IMR-90 (cell line): ENCODE results near the gene NFKBIZ. TPM values are rescaled to one million over a fixed set of nuclear protein-coding genes. Genes with fewer than 3 reads are reported as not detected.

ENCODE experiments used
- ATAC-seq: fragments of 200-7000 bp; cut with Tn5 transposase; 2 replicates; pipeline ENCODE4 v1.9.1; 2020; ENCODE audit warnings: low read depth, mild to moderate bottlenecking, moderate library complexity
- BruUV-seq: library from RNA; stranded (reverse); fragments of 400-500 nt; replicated peaks from 2 replicates; lab custom pipeline; 2021; lab: Mats Ljungman, UMichigan
- CTCF ChIA-PET: fragments of 300-600 bp; formaldehyde crosslinking; extraction: SDS; loops from one replicate; lab custom pipeline; 2021; ENCODE audit warnings: antibody characterized with exemption; lab: Yijun Ruan, JAX
- POLR2A ChIA-PET: fragments of 300-600 bp; sonication (Branson Sonifier 250); formaldehyde crosslinking; loops from one replicate; lab custom pipeline; 2022; ENCODE audit warnings: antibody characterized with exemption; ENCODE audit not compliant: unreplicated experiment; lab: Charles Lee
- DNase-seq: peaks from one replicate; pipeline ENCODE4 v3.0.0; 2013
- H2AFZ ChIP-seq: replicated peaks from 2 replicates; pipeline ENCODE3; 2013; ENCODE audit warnings: low read length, mild to moderate bottlenecking; ENCODE audit not compliant: poor library complexity
- H2AK5ac ChIP-seq: 2 replicates; pipeline ENCODE4 v1.6.1; 2013; ENCODE audit warnings: low read depth, low read length, inconsistent platforms
- H2AK9ac ChIP-seq: replicated peaks from 2 replicates; pipeline ENCODE3; 2013; ENCODE audit warnings: mild to moderate bottlenecking, low read depth, low read length, moderate library complexity; ENCODE audit not compliant: poor library complexity
- H2BK120ac ChIP-seq: 2 replicates; pipeline ENCODE4 v1.6.1; 2013; ENCODE audit warnings: low read depth, low read length, inconsistent platforms
- H2BK15ac ChIP-seq: 3 replicates; pipeline ENCODE4 v1.6.1; 2013; ENCODE audit warnings: low read depth, low read length, inconsistent platforms
- H2BK20ac ChIP-seq: 2 replicates; pipeline ENCODE4 v1.6.1; 2013; ENCODE audit warnings: low read depth, mild to moderate bottlenecking, inconsistent platforms, low read length, moderate library complexity
- H2BK5ac ChIP-seq: 2 replicates; pipeline ENCODE4 v1.6.1; 2013; ENCODE audit warnings: mild to moderate bottlenecking, low read depth, low read length, inconsistent platforms; ENCODE audit not compliant: poor library complexity, severe bottlenecking
- H3K14ac ChIP-seq: replicated peaks from 2 replicates; pipeline ENCODE4 v1.6.1; 2013; ENCODE audit warnings: low read depth, low read length, inconsistent platforms
- H3K18ac ChIP-seq: 2 replicates; pipeline ENCODE4 v1.6.1; 2013; ENCODE audit warnings: low read depth, low read length, control low read depth
- H3K23ac ChIP-seq: 2 replicates; pipeline ENCODE4 v1.6.1; 2013; ENCODE audit warnings: low read depth, low read length, inconsistent platforms
- H3K27ac ChIP-seq: 2 replicates; pipeline ENCODE4 v1.5.1; 2013; ENCODE audit warnings: mild to moderate bottlenecking, control low read depth, low read length; ENCODE audit not compliant: insufficient read depth
- H3K27me3 ChIP-seq: 2 replicates; pipeline ENCODE4 v1.6.1; 2013; ENCODE audit warnings: low read length; ENCODE audit not compliant: control insufficient read depth, insufficient read depth
- H3K36me3 ChIP-seq: 2 replicates; pipeline ENCODE4 v1.6.1; 2013; ENCODE audit warnings: low read length, mixed read lengths; ENCODE audit not compliant: control insufficient read depth, insufficient read depth
- H3K4ac ChIP-seq: 2 replicates; pipeline ENCODE4 v1.6.1; 2013; ENCODE audit warnings: low read depth, low read length, inconsistent platforms
- H3K4me1 ChIP-seq: 2 replicates; pipeline ENCODE4 v1.6.1; 2013; ENCODE audit warnings: low read length, mixed read lengths; ENCODE audit not compliant: control insufficient read depth, insufficient read depth
- H3K4me2 ChIP-seq: 2 replicates; pipeline ENCODE4 v1.6.1; 2013; ENCODE audit warnings: low read depth, mild to moderate bottlenecking, control low read depth, low read length, moderate library complexity
- H3K4me3 ChIP-seq: 2 replicates; pipeline ENCODE4 v1.5.1; 2013; ENCODE audit warnings: low read depth, mild to moderate bottlenecking, control low read depth, low read length, moderate library complexity; ENCODE audit not compliant: insufficient read depth
- H3K56ac ChIP-seq: 2 replicates; pipeline ENCODE4 v1.6.1; 2013; ENCODE audit warnings: low read length, inconsistent platforms; ENCODE audit not compliant: insufficient read depth; ENCODE audit errors: extremely low read depth
- H3K79me1 ChIP-seq, 2 experiments: 2 replicates each; pipeline ENCODE4 v1.6.1; 2013; ENCODE audit warnings: low read length in 2 of 2, inconsistent platforms in 1 of 2, low read depth in 1 of 2
- H3K9ac ChIP-seq: 2 replicates; pipeline ENCODE4 v1.6.1; 2013; ENCODE audit warnings: low read depth, low read length, control low read depth
- H3K9me1 ChIP-seq: 2 replicates; pipeline ENCODE4 v1.6.1; 2013; ENCODE audit warnings: low read length, inconsistent platforms; ENCODE audit not compliant: insufficient read depth
- H3K9me3 ChIP-seq: 2 replicates; pipeline ENCODE4 v1.6.1; 2013; ENCODE audit warnings: low read length; ENCODE audit not compliant: control insufficient read depth, insufficient read depth
- H4K20me1 ChIP-seq: 2 replicates; pipeline ENCODE4 v1.6.1; 2013; ENCODE audit warnings: low read length, inconsistent platforms; ENCODE audit not compliant: insufficient read depth
- H4K5ac ChIP-seq: 2 replicates; pipeline ENCODE4 v1.6.1; 2013; ENCODE audit warnings: mild to moderate bottlenecking, low read depth, low read length, control low read depth
- H4K8ac ChIP-seq, 2 experiments: 2 replicates each; pipeline ENCODE4 v1.6.1; 2013; ENCODE audit warnings: low read depth in 2 of 2, low read length in 2 of 2, control low read depth in 1 of 2, inconsistent platforms in 1 of 2
- H4K91ac ChIP-seq: 2 replicates; pipeline ENCODE4 v1.6.1; 2013; ENCODE audit warnings: low read depth, low read length, inconsistent platforms; ENCODE audit not compliant: insufficient read depth
- CHD1 ChIP-seq: IDR thresholded peaks from 2 replicates; pipeline ENCODE4 v1.6.1; 2012; ENCODE audit warnings: low read depth, low read length, improper control_type of control experiment
- MAFK ChIP-seq: IDR thresholded peaks from 2 replicates; pipeline ENCODE4 v1.6.1; 2012; ENCODE audit warnings: low read depth, low read length, improper control_type of control experiment
- WGBS, 2 experiments: methylation state at CpG; one replicate each; pipeline versions ENCODE4 v1.1.5 to v1.1.7; 2013; ENCODE audit warnings: missing lambda C conversion rate in 2 of 2; ENCODE audit not compliant: insufficient read length in 1 of 2; ENCODE audit errors: extremely low coverage in 2 of 2; 5-methylcytosine and 5-hydroxymethylcytosine counted together
- dilution Hi-C: fragments of 300-500 bp; cut with HindIII; formaldehyde crosslinking; loops from one replicate; pipeline ENCODE4 v1.14.3; 2018; ENCODE audit warnings: low sequenced_read_pairs; ENCODE audit not compliant: unreplicated experiment
- in situ Hi-C: fragments of 300-500 bp; cut with MboI; formaldehyde crosslinking; loops from 3 replicates; pipeline ENCODE4 v1.14.3; 2019; ENCODE audit warnings: low sequenced_read_pairs, inconsistent platforms, mixed read lengths
- intact Hi-C: fragments of 100-400 bp; cut with micrococcal nuclease; formaldehyde crosslinking; loops from 2 replicates; pipeline ENCODE4 v1.10.0; 2022
- polyA plus RNA-seq, 3 experiments: library from polyadenylated mRNA; depleted of rRNA; stranded (reverse); fragments of >200 nt; gene quantifications; 2 replicates each; pipeline ENCODE4 v1.2.3, GENCODE V29; 2012; ENCODE audit warnings: low replicate concordance in 1 of 3
- total RNA-seq: library from RNA; depleted of rRNA; stranded (reverse); fragments of >200 nt; gene quantifications from 2 replicates; pipeline ENCODE4 v1.2.3, GENCODE V29; 2012

NFKBIZ gene
- total and polyA plus RNA-seq, 2 of the 4 experiments (the other 2 are of a cell fraction): 35.0 to 40.9 TPM

- H2AK9ac ChIP-seq: no peak overlapping the region
- no peak overlapping the region for H2BK120ac ChIP-seq
- no peaks in the 10 kb centered on the region for H3K79me1 ChIP-seq
- no peak overlapping the region for H4K8ac ChIP-seq
- no peak overlapping the region for H3K4ac ChIP-seq
- DNase-seq: no peak
- TF ChIP-seq MAFK (0 out of 2 replicates have a peak, but pooled peaks have one; percentile 22), CHD1 (no peak)
- H3K27ac ChIP-seq: no peak overlapping the region
- no peaks in the 10 kb centered on the region for H3K36me3 ChIP-seq
- H3K14ac ChIP-seq: no peak overlapping the region
- no peaks in the 10 kb centered on the region for H3K9me1 ChIP-seq
- no peak overlapping the region for H3K4me2 ChIP-seq
- no peak overlapping the region for H2BK15ac ChIP-seq
- CTCF ChIA-PET: no interaction called here
- H3K23ac ChIP-seq: no peak overlapping the region
- no peak overlapping the region for H3K4me3 ChIP-seq
- WGBS, 2 experiments: no CpG with 5 or more reads among the region's 5 CpGs
- H3K56ac ChIP-seq: no peak overlapping the region
- dilution Hi-C loops (no loop called here), in situ Hi-C loops (no loop called here), intact Hi-C loops (no loop called here)
- no peak overlapping the region for H3K9ac ChIP-seq
- H2BK5ac ChIP-seq: no peak overlapping the region
- H4K20me1 ChIP-seq: no peaks in the 10 kb centered on the region
- no peak overlapping the region for H2AK5ac ChIP-seq
- ATAC-seq: no peak
- no peak overlapping the region for H2BK20ac ChIP-seq
- H4K91ac ChIP-seq: no peak overlapping the region
- no TSS peak for BruUV-seq
- no peaks in the 10 kb centered on the region for H3K27me3 ChIP-seq
- POLR2A ChIA-PET: no interaction called here
- H2AFZ ChIP-seq: no peak overlapping the region
- H4K5ac ChIP-seq: no peak overlapping the region
- no peak overlapping the region for H3K18ac ChIP-seq
- no peaks in the 10 kb centered on the region for H3K4me1 ChIP-seq
- H3K9me3 ChIP-seq: no peaks in the 10 kb centered on the region
These were observed 30.4 kb downstream of the NFKBIZ start for GRCh38 chr3:101879623-101880284.
